Measurements from ENCODE around the gene GLP1R.

DNA sequence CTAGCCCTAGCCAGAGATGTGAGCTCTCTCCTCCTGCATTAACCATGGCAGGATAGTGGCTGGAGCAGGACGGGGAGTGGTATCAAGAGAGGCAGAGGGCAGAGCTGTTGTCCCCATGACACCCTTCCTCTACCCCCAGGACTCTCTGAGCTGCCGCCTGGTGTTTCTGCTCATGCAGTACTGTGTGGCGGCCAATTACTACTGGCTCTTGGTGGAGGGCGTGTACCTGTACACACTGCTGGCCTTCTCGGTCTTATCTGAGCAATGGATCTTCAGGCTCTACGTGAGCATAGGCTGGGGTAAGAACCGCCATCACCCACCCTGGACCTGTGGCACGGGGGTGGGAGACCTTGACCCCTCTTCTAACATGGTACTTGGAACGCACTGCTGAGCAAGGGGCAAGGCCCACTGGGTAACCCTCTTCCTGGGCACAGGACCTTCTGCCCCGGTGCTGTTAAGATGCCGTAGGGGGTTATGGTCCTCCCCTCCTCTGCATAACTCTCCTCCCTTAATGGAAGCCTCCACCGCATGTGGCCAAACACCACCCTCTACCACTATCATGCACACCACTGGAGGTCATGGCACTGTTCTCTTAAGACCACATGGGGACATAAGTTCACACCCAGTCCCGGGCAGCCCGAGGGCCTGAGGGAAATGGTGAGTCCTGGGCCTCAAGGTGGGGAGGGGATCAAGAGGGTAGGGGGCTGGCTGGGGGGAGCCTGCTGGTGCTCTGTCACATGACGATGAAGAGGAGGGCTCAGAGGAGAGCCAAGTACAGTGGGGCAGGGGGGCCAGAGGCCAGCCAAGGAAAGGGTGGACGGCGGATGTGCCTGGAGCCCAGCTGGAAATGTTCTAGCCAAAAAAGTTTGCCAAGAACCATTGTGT is 25.1 kb downstream of the GLP1R start:
- TF ChIP-seq ZFAT (CRISPR knock-in tag; conservative IDR thresholded peaks at IDR 0.05) (no peak), CEBPB (IDR thresholded peaks at IDR 0.05; ENCODE audit: borderline replicate concordance, low read depth, low read length) (no peak), MLLT10 (CRISPR knock-in tag; IDR thresholded peaks at IDR 0.05) (no peak), PCBP2 (optimal IDR thresholded peaks at IDR 0.05; ENCODE audit: low read depth, low read length, poor library complexity, severe bottlenecking) (no peak)
